Breast epithelium (tissue), 4 donors: ENCODE results near the gene INTS3. TPM values are rescaled to one million over a fixed set of nuclear protein-coding genes. Genes with fewer than 3 reads are reported as not detected.
A peak's percentile ranks its signal among the peaks of the same experiment; 100 is the strongest.

ENCODE experiments used
- DNase-seq, 2 donors: peaks; one replicate each; pipeline ENCODE4 v3.0.0-alpha.2; 2019; ENCODE audit warnings: low spot score in 2 of 2
- H3K27ac ChIP-seq, 2 donors: fragments of 200-600 bp; sonication (generic) in 1 of 2; one replicate each; pipeline ENCODE4 v1.5.1; 2016 to 2019; ENCODE audit warnings: mild to moderate bottlenecking in 1 of 2
- H3K27me3 ChIP-seq, 2 donors: fragments of 200-600 bp; sonication (generic) in 1 of 2; one replicate each; pipeline versions ENCODE4 v1.5.1 to v1.6.0; 2017 to 2019; ENCODE audit warnings: control low read depth in 1 of 2, mild to moderate bottlenecking in 1 of 2
- H3K36me3 ChIP-seq: fragments of 200-600 bp; one replicate; pipeline ENCODE4 v1.5.1; 2019
- H3K4me1 ChIP-seq, 2 donors: fragments of 200-600 bp; sonication (generic); one replicate each; pipeline ENCODE4 v1.5.1; 2016 to 2019; ENCODE audit warnings: control low read depth in 1 of 2
- H3K4me3 ChIP-seq, 3 donors: fragments of 200-600 bp; sonication (generic); 1 replicate in 2 of 3; 2 replicates in 1 of 3; pipeline ENCODE4 v1.5.1; 2016 to 2019; ENCODE audit warnings: mild to moderate bottlenecking in 3 of 3, moderate library complexity in 2 of 3
- H3K9me3 ChIP-seq, 2 donors: fragments of 200-600 bp; sonication (generic) in 1 of 2; one replicate each; pipeline ENCODE4 v1.5.1; 2016 to 2019; ENCODE audit warnings: control low read depth in 1 of 2
- CTCF ChIP-seq, 3 donors: fragments of 450-650 bp; IDR thresholded peaks; one replicate each; pipeline ENCODE4 v1.5.1; 2016 to 2017; ENCODE audit warnings: antibody characterized with exemption in 3 of 3, mild to moderate bottlenecking in 3 of 3, moderate library complexity in 3 of 3
- POLR2A ChIP-seq: fragments of 450-650 bp; IDR thresholded peaks from one replicate; pipeline ENCODE4 v1.6.1; 2016; ENCODE audit warnings: antibody characterized with exemption, mild to moderate bottlenecking, moderate library complexity
- POLR2AphosphoS5 ChIP-seq, 3 donors: sonication (generic); formaldehyde crosslinking; IDR thresholded peaks; one replicate each; pipeline ENCODE4 v1.6.1; 2017; ENCODE audit warnings: antibody characterized with exemption in 3 of 3
- intact Hi-C: fragments of 100-400 bp; cut with DNase I; formaldehyde crosslinking; loops from one replicate; pipeline ENCODE4 v1.15.1; 2023; ENCODE audit warnings: low total_unique reads
- total RNA-seq, 3 donors: library from RNA; depleted of rRNA; stranded (reverse); fragments of >200 nt; gene quantifications; one replicate each; pipeline ENCODE4 v1.1.0, GENCODE V29; 2016

INTS3 gene
- total RNA-seq, 3 donors from 2014 or later, result 46.5 to 53.4 (median 51.7) TPM

GRCh38 chr1:153790313-153790965 is 62.6 kb downstream of the INTS3 start:
- TF ChIP-seq POLR2A (no peak), POLR2AphosphoS5 (IDR thresholded peaks at IDR 0.05) (peak in 2 of 3 donors; percentile 57 to 58), CTCF (IDR thresholded peaks at IDR 0.05) (no peak)
- intact Hi-C loops, result loop anchor here (10.0 kb wide), 1 partner anchor 184 kb away; the partner anchor contains the start of gene JTB
- Histone ChIP-seq H3K27me3 (no peaks in the 10 kb centered on the region), H3K4me3 (peak overlapping the region; percentile 14 to 59 (median 35)), H3K27ac (peak overlapping the region; percentile 80 to 93), H3K9me3 (no peaks in the 10 kb centered on the region), H3K36me3 (no peaks in the 10 kb centered on the region), H3K4me1 (peaks cover 0 to 6% of the 10 kb centered on the region in 2 donors)
- peak in 1 of 2 donors; percentile 68 for DNase-seq

DNA sequence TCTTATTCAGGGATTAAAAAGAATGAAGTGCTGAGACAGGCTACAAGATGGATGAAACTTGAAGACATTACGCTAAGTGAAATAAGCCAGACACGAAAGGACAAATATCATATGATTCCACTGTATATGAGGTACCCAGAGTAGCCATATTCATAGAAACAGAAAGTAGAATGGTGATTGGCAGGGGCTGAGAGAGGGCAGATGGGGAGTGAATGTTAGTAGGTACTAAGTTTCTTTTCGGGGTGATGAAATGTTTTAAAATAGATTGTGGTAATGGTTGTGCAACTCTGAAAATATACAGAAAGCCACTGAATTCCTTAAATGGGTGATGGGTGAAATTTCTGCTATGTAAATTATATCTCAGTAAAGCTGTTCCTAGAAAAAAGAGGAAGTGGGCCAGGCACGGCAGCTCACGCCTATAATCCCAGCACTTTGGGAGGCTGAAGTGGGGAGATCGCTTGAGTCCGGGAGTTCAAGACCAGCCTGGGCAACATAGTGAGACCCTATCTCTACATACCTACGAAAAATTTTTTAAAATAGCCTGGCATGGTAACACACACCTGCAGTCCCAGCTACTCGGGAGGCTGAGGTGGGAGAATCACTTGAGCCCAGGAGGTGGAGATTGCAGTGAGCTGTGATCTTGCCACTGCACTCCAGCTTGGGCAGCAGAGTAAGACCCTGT is 63.3 kb downstream of the INTS3 start:
- no peak for DNase-seq
- H3K4me3 ChIP-seq, result peak overlapping the region; percentile 14 to 59 (median 35)

DNA sequence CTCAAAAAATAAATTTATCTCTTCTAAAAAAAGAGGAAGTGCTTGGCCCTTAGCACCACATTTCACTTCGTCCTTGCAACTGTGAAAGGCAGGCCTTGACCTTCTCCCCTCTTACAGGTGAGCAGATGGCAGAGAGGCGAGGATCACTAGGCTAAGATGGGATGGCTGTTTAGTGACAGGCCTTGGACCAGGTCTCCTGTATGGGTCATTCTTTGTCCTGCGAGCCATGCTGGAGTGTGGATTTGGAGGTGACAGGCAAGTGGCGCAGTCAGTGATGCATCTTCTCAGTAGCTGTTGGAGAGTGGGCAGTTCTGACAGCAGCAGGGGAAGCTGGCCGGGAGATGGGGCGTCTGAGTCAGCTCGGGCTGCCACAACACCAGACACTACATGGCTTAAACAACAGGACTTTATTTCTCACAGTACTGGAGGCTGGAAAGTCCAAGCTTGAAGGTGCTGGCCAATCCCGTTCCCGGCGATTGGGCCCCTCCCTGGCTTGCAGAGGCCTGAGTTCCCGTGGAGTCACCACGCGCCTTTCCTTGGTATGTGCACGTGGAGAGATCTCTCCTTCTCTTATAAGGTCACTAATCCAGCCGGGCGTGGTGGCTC is 63.9 kb downstream of the INTS3 start:
- Histone ChIP-seq H3K9me3 (no peaks in the 10 kb centered on the region), H3K36me3 (no peaks in the 10 kb centered on the region), H3K27ac (peak overlapping the region in 1 of 2 donors; percentile 93), H3K4me3 (no peak overlapping the region), H3K27me3 (no peaks in the 10 kb centered on the region), H3K4me1 (peaks cover 0 to 6% of the 10 kb centered on the region in 2 donors)
- TF ChIP-seq POLR2AphosphoS5 (IDR thresholded peaks at IDR 0.05) (no peak), POLR2A (no peak), CTCF (IDR thresholded peaks at IDR 0.05) (no peak)
- no peak for DNase-seq
- intact Hi-C loops, result loop anchor here (10.0 kb wide), 1 partner anchor 183 kb away; the partner anchor contains the start of gene JTB

More for the DNA sequence above, 63.3 kb downstream of the INTS3 start:
- intact Hi-C loops, result loop anchor here (10.0 kb wide), 1 partner anchor 184 kb away; the partner anchor contains the start of gene JTB
- Histone ChIP-seq H3K27me3 (no peaks in the 10 kb centered on the region), H3K36me3 (no peaks in the 10 kb centered on the region), H3K4me1 (peaks cover 0 to 6% of the 10 kb centered on the region in 2 donors), H3K27ac (peak overlapping the region; percentile 80 to 93), H3K9me3 (no peaks in the 10 kb centered on the region)
- TF ChIP-seq POLR2AphosphoS5 (IDR thresholded peaks at IDR 0.05) (no peak), CTCF (IDR thresholded peaks at IDR 0.05) (no peak), POLR2A (no peak)

DNA sequence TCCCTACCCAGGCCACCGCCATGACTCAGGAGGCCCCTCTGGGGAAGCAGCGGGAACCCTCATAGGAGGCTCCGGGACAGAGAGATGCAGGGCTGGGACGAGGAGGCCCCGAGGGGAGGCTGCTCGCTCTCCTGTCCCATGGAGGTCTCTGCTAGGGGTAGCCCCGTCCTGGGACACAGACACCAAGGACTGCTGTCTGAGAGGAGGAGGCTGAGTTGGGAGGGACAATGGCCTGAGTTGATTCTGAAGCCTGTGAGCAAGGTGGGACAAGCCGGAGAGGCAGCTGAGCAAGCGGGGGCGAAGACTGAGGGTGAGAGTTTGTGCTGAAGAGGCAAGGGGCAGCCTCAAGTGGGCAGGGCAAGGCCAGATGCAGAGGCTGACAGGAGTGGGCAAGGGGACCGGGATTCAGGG is 64.8 kb downstream of the INTS3 start:
- Histone ChIP-seq H3K4me3 (no peak overlapping the region), H3K4me1 (peaks cover 0 to 6% of the 10 kb centered on the region in 2 donors), H3K9me3 (no peaks in the 10 kb centered on the region), H3K36me3 (no peaks in the 10 kb centered on the region), H3K27ac (no peak overlapping the region), H3K27me3 (no peaks in the 10 kb centered on the region)
- no peak for DNase-seq
- TF ChIP-seq POLR2AphosphoS5 (IDR thresholded peaks at IDR 0.05), result no peak
- TF ChIP-seq CTCF (IDR thresholded peaks at IDR 0.05), result no peak
- TF ChIP-seq POLR2A, result no peak
- intact Hi-C loops, result loop anchor here (10.0 kb wide), 1 partner anchor 182 kb away; the partner anchor contains the start of gene JTB
